Measurements from ENCODE around the gene TMEM132D. TPM values are rescaled to one million over a fixed set of nuclear protein-coding genes. Genes with fewer than 3 reads are reported as not detected.

TMEM132D gene
- polyA plus RNA-seq, 1 donor from 2014 or later, result 1.3 TPM

DNA sequence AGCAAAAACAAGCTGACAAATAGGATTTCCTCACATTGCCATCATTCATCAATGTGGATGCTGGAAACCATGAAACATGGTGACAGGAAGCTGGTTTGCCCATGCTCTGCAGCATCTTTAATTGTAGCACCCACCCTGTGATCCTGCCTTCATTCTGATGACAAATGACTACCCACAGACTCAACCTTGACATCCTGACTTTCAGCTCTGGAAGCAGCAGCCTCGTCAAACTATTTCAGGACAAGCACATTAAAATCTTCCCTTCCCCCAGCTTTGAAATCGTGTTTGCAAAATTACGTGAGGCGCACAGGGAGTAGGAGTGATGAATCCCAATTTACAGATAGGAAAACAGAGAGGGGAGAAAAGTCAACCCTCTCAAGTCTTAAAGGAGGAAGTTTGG is 765.0 kb downstream of the TMEM132D start:
- no peaks in the 10 kb centered on the region for H3F3A ChIP-seq (ENCODE audit: insufficient read depth, low read length, poor library complexity, severe bottlenecking)
- TF ChIP-seq EP300 (conservative IDR thresholded peaks at IDR 0.05; ENCODE audit: poor library complexity, severe bottlenecking), result no peak
- TF ChIP-seq, protein P1, sequence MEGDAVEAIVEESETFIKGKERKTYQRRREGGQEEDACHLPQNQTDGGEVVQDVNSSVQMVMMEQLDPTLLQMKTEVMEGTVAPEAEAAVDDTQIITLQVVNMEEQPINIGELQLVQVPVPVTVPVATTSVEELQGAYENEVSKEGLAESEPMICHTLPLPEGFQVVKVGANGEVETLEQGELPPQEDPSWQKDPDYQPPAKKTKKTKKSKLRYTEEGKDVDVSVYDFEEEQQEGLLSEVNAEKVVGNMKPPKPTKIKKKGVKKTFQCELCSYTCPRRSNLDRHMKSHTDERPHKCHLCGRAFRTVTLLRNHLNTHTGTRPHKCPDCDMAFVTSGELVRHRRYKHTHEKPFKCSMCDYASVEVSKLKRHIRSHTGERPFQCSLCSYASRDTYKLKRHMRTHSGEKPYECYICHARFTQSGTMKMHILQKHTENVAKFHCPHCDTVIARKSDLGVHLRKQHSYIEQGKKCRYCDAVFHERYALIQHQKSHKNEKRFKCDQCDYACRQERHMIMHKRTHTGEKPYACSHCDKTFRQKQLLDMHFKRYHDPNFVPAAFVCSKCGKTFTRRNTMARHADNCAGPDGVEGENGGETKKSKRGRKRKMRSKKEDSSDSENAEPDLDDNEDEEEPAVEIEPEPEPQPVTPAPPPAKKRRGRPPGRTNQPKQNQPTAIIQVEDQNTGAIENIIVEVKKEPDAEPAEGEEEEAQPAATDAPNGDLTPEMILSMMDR (IDR thresholded peaks at IDR 0.05; ENCODE audit: poor library complexity, severe bottlenecking), result no peak
- no peak for TF ChIP-seq RAD21 (conservative IDR thresholded peaks at IDR 0.05)
- TF ChIP-seq TAF1 (IDR thresholded peaks at IDR 0.05; ENCODE audit: low read depth), result no peak
- no peak for TF ChIP-seq POLR2AphosphoS5 (IDR thresholded peaks at IDR 0.05)
- TF ChIP-seq EZH2 (IDR thresholded peaks at IDR 0.05; ENCODE audit: borderline replicate concordance, insufficient read depth, low read length, poor library complexity, severe bottlenecking), result no peak
- TF ChIP-seq SMC3 (conservative IDR thresholded peaks at IDR 0.05; ENCODE audit: poor library complexity), result no peak
- TF ChIP-seq, protein P2, sequence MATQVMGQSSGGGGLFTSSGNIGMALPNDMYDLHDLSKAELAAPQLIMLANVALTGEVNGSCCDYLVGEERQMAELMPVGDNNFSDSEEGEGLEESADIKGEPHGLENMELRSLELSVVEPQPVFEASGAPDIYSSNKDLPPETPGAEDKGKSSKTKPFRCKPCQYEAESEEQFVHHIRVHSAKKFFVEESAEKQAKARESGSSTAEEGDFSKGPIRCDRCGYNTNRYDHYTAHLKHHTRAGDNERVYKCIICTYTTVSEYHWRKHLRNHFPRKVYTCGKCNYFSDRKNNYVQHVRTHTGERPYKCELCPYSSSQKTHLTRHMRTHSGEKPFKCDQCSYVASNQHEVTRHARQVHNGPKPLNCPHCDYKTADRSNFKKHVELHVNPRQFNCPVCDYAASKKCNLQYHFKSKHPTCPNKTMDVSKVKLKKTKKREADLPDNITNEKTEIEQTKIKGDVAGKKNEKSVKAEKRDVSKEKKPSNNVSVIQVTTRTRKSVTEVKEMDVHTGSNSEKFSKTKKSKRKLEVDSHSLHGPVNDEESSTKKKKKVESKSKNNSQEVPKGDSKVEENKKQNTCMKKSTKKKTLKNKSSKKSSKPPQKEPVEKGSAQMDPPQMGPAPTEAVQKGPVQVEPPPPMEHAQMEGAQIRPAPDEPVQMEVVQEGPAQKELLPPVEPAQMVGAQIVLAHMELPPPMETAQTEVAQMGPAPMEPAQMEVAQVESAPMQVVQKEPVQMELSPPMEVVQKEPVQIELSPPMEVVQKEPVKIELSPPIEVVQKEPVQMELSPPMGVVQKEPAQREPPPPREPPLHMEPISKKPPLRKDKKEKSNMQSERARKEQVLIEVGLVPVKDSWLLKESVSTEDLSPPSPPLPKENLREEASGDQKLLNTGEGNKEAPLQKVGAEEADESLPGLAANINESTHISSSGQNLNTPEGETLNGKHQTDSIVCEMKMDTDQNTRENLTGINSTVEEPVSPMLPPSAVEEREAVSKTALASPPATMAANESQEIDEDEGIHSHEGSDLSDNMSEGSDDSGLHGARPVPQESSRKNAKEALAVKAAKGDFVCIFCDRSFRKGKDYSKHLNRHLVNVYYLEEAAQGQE (IDR thresholded peaks at IDR 0.05; ENCODE audit: borderline replicate concordance), result no peak
- TF ChIP-seq MXI1 (conservative IDR thresholded peaks at IDR 0.05; ENCODE audit: poor library complexity, severe bottlenecking), result no peak
- H3K79me2 ChIP-seq (replicated peaks; ENCODE audit: insufficient read depth, low read length), result no peaks in the 10 kb centered on the region
- no peaks in the 10 kb centered on the region for H3K9me2 ChIP-seq (ENCODE audit: insufficient read depth, low read length)
- H3K9me3 ChIP-seq (ENCODE audit: low read length), result no peaks in the 10 kb centered on the region
- H3K36me3 ChIP-seq (ENCODE audit: insufficient read depth, low read length), result no peaks in the 10 kb centered on the region
- H2AFZ ChIP-seq (ENCODE audit: low read depth, low read length), result no peak overlapping the region
- no peak overlapping the region for H3K4me3 ChIP-seq (ENCODE audit: low read length)
- H3K9ac ChIP-seq (ENCODE audit: low read length), result no peak overlapping the region
- no peaks in the 10 kb centered on the region for H4K20me1 ChIP-seq (ENCODE audit: insufficient read depth)
- H3K27me3 ChIP-seq (ENCODE audit: insufficient read depth, low read depth, low read length), result no peaks in the 10 kb centered on the region
- no peak overlapping the region for H3K27ac ChIP-seq (ENCODE audit: low read length)
- H3K4me2 ChIP-seq (ENCODE audit: low read length), result no peak overlapping the region

- H3K27ac ChIP-seq (ENCODE audit: low read length), result no peak overlapping the region
- no peak overlapping the region for H3K9ac ChIP-seq (ENCODE audit: low read length)
- no peaks in the 10 kb centered on the region for H3K36me3 ChIP-seq (ENCODE audit: insufficient read depth, low read length)
- H2AFZ ChIP-seq (ENCODE audit: low read depth, low read length), result no peak overlapping the region
- H3K4me2 ChIP-seq (ENCODE audit: low read length), result no peak overlapping the region
- H3K79me2 ChIP-seq (replicated peaks; ENCODE audit: insufficient read depth, low read length), result no peaks in the 10 kb centered on the region
- TF ChIP-seq, protein P1 (IDR thresholded peaks at IDR 0.05; ENCODE audit: poor library complexity, severe bottlenecking), result no peak
- no peak for TF ChIP-seq RAD21 (conservative IDR thresholded peaks at IDR 0.05)
- TF ChIP-seq EZH2 (IDR thresholded peaks at IDR 0.05; ENCODE audit: borderline replicate concordance, insufficient read depth, low read length, poor library complexity, severe bottlenecking), result no peak
- TF ChIP-seq POLR2AphosphoS5 (IDR thresholded peaks at IDR 0.05), result no peak
- TF ChIP-seq MXI1 (conservative IDR thresholded peaks at IDR 0.05; ENCODE audit: poor library complexity, severe bottlenecking), result no peak
- TF ChIP-seq SMC3 (conservative IDR thresholded peaks at IDR 0.05; ENCODE audit: poor library complexity), result no peak
- no peak for TF ChIP-seq EP300 (conservative IDR thresholded peaks at IDR 0.05; ENCODE audit: poor library complexity, severe bottlenecking)
- TF ChIP-seq TAF1 (IDR thresholded peaks at IDR 0.05; ENCODE audit: low read depth), result no peak
- TF ChIP-seq, protein P2 (IDR thresholded peaks at IDR 0.05; ENCODE audit: borderline replicate concordance), result no peak
- H3K9me3 ChIP-seq (ENCODE audit: low read length), result no peaks in the 10 kb centered on the region
- H3K27me3 ChIP-seq (ENCODE audit: insufficient read depth, low read depth, low read length), result no peaks in the 10 kb centered on the region
- no peaks in the 10 kb centered on the region for H3F3A ChIP-seq (ENCODE audit: insufficient read depth, low read length, poor library complexity, severe bottlenecking)
- no peaks in the 10 kb centered on the region for H4K20me1 ChIP-seq (ENCODE audit: insufficient read depth)
- no peak overlapping the region for H3K4me3 ChIP-seq (ENCODE audit: low read length)
- H3K9me2 ChIP-seq (ENCODE audit: insufficient read depth, low read length), result no peaks in the 10 kb centered on the region
Observed at GRCh38 chr12:129136694-129137325, 767.0 kb downstream of the TMEM132D start.

All from neural cell (in vitro differentiated cells).